Muscle layer of duodenum (tissue), 2 donors: ENCODE data around the gene ITCH.
"Not testable (repeated sequence)": the region's sequence is repeated elsewhere in the genome, so short reads cannot be mapped to it uniquely, and the experiment has no call there.

Experiments used
- H3K27ac ChIP-seq: one replicate; pipeline ENCODE4 v1.7.0; 2013; ENCODE audit warnings: mild to moderate bottlenecking, low read length
- H3K27me3 ChIP-seq: one replicate; pipeline ENCODE4 v1.7.0; 2013; ENCODE audit warnings: low read depth, mild to moderate bottlenecking, control low read depth, low read length
- H3K36me3 ChIP-seq, 2 donors: one replicate each; pipeline ENCODE4 v1.7.0; 2013; ENCODE audit warnings: low read length in 2 of 2, control low read depth in 1 of 2, mild to moderate bottlenecking in 1 of 2; ENCODE audit not compliant: insufficient read depth in 2 of 2, control insufficient read depth in 1 of 2
- H3K4me1 ChIP-seq, 2 donors: one replicate each; pipeline ENCODE4 v1.7.0; 2013; ENCODE audit warnings: low read length in 2 of 2, mild to moderate bottlenecking in 2 of 2, control low read depth in 1 of 2, moderate library complexity in 1 of 2; ENCODE audit not compliant: insufficient read depth in 2 of 2, control insufficient read depth in 1 of 2
- H3K4me3 ChIP-seq, 2 donors: one replicate each; pipeline ENCODE4 v1.7.0; 2013; ENCODE audit warnings: low read length in 2 of 2, low read depth in 1 of 2, mild to moderate bottlenecking in 1 of 2
- H3K9me3 ChIP-seq, 2 donors: one replicate each; pipeline ENCODE4 v1.7.0; 2013; ENCODE audit warnings: low read length in 2 of 2, control low read depth in 1 of 2, mild to moderate bottlenecking in 1 of 2; ENCODE audit not compliant: control insufficient read depth in 1 of 2
- donor health status: healthy.

Gene ITCH

GRCh38 chr20:34345839-34346532, 17.1 kb upstream of the ITCH start:
- H3K4me1 ChIP-seq, H3K4me3 ChIP-seq, H3K27me3 ChIP-seq, H3K36me3 ChIP-seq, H3K27ac ChIP-seq, H3K9me3 ChIP-seq: not testable (repeated sequence)

GRCh38 chr20:34346533-34346865, 16.6 kb upstream of the ITCH start:
- H3K27me3 ChIP-seq, H3K4me3 ChIP-seq, H3K9me3 ChIP-seq: not testable (repeated sequence)

GRCh38 chr20:34347571-34347970, 15.5 kb upstream of the ITCH start:
- Histone ChIP-seq H3K9me3 (no peaks in the 10 kb centered on the region), H3K4me1 (no peaks in the 10 kb centered on the region), H3K27ac (no peak overlapping the region), H3K27me3 (no peaks in the 10 kb centered on the region), H3K36me3 (no peaks in the 10 kb centered on the region), H3K4me3 (no peak overlapping the region)

More at GRCh38 chr20:34346533-34346865, 16.6 kb upstream of the ITCH start:
- H3K27ac ChIP-seq, H3K4me1 ChIP-seq, H3K36me3 ChIP-seq: not testable (repeated sequence)

- H3K4me1 ChIP-seq, result no peaks in the 10 kb centered on the region
- H3K27ac ChIP-seq, result no peak overlapping the region
- no peak overlapping the region for H3K4me3 ChIP-seq
- no peaks in the 10 kb centered on the region for H3K9me3 ChIP-seq
- H3K36me3 ChIP-seq, result no peaks in the 10 kb centered on the region
- H3K27me3 ChIP-seq, result no peaks in the 10 kb centered on the region
These were observed 13.0 kb upstream of the ITCH start for GRCh38 chr20:34350095-34350494.

GRCh38 chr20:34353467-34353866, 9.6 kb upstream of the ITCH start:
- H3K4me3 ChIP-seq, H3K27me3 ChIP-seq, H3K4me1 ChIP-seq, H3K9me3 ChIP-seq, H3K27ac ChIP-seq, H3K36me3 ChIP-seq: not testable (repeated sequence)

GRCh38 chr20:34355427-34355826, 7.6 kb upstream of the ITCH start:
- Histone ChIP-seq H3K27me3 (no peaks in the 10 kb centered on the region), H3K4me1 (no peaks in the 10 kb centered on the region), H3K36me3 (no peaks in the 10 kb centered on the region), H3K9me3 (no peaks in the 10 kb centered on the region), H3K27ac (no peak overlapping the region), H3K4me3 (no peak overlapping the region)

GRCh38 chr20:34359729-34360128, 3.3 kb upstream of the ITCH start:
- not testable (repeated sequence) for H3K4me3 ChIP-seq, H3K27me3 ChIP-seq

GRCh38 chr20:34362502-34363061, 491 bp upstream of the ITCH start:
- Histone ChIP-seq H3K9me3 (no peaks in the 10 kb centered on the region), H3K27ac (no peak overlapping the region), H3K4me1 (peaks cover 13 to 31% of the 10 kb centered on the region in 2 donors), H3K4me3 (peak overlapping the region; percentile 88 to 96), H3K27me3 (no peaks in the 10 kb centered on the region), H3K36me3 (no peaks in the 10 kb centered on the region)

More at GRCh38 chr20:34359729-34360128, 3.3 kb upstream of the ITCH start:
- not testable (repeated sequence) for H3K27ac ChIP-seq, H3K36me3 ChIP-seq, H3K9me3 ChIP-seq, H3K4me1 ChIP-seq

GRCh38 chr20:34363465-34364222, 571 bp downstream of the ITCH start:
- Histone ChIP-seq H3K27me3 (no peaks in the 10 kb centered on the region), H3K4me3 (peak overlapping the region; percentile 88 to 96), H3K9me3 (no peaks in the 10 kb centered on the region), H3K27ac (peak overlapping the region; percentile 61), H3K4me1 (peaks cover 13 to 41% of the 10 kb centered on the region in 2 donors), H3K36me3 (no peaks in the 10 kb centered on the region)

GRCh38 chr20:34364223-34364506, 1.1 kb downstream of the ITCH start:
- Histone ChIP-seq H3K36me3 (peaks cover under 1 to 3% of the 10 kb centered on the region in 2 donors), H3K4me1 (peaks cover 13 to 43% of the 10 kb centered on the region in 2 donors), H3K4me3 (peak overlapping the region; percentile 88 to 96), H3K27me3 (no peaks in the 10 kb centered on the region), H3K9me3 (no peaks in the 10 kb centered on the region), H3K27ac (peak overlapping the region; percentile 61)

- peaks cover 13 to 43% of the 10 kb centered on the region in 2 donors for H3K4me1 ChIP-seq
- H3K27ac ChIP-seq, result no peak overlapping the region
- peaks cover 9 to 19% of the 10 kb centered on the region in 2 donors for H3K36me3 ChIP-seq
- no peaks in the 10 kb centered on the region for H3K27me3 ChIP-seq
- no peaks in the 10 kb centered on the region for H3K9me3 ChIP-seq
- H3K4me3 ChIP-seq, result no peak overlapping the region
These were observed 2.7 kb downstream of the ITCH start for GRCh38 chr20:34365765-34366213.
